WTC11 (cell line): ENCODE data around the gene TMEM184A. TPM values are rescaled to one million over a fixed set of nuclear protein-coding genes. Genes with fewer than 3 reads are reported as not detected.

Experiments used
- ATAC-seq: fragments of 200-7000 bp; cut with Tn5 transposase; 2 replicates; pipeline ENCODE4 v1.10.0; 2021; ENCODE audit warnings: mild to moderate bottlenecking, moderate library complexity
- Bru-seq: library from RNA; stranded (reverse); fragments of 400-500 nt; gene quantifications from one replicate; lab custom pipeline; 2021; lab: Mats Ljungman, UMichigan
- CTCF ChIA-PET: fragments of 300-600 bp; sonication (Branson Sonifier 250); formaldehyde crosslinking; loops from one replicate; lab custom pipeline; 2021; ENCODE audit warnings: antibody characterized with exemption; lab: Charles Lee
- POLR2A ChIA-PET: fragments of 350-600 bp; sonication (Branson Sonifier 250); formaldehyde crosslinking; loops from one replicate; lab custom pipeline; 2021; ENCODE audit warnings: antibody characterized with exemption; lab: Charles Lee
- DNase-seq: peaks from one replicate; pipeline ENCODE4 v3.0.0; 2021; ENCODE audit warnings: low spot score
- H3K27ac Mint-ChIP-seq: 2 replicates; pipeline ENCODE4 v1.8.0; 2021; ENCODE audit warnings: mixed read lengths
- H3K27me3 Mint-ChIP-seq: 2 replicates; pipeline ENCODE4 v1.8.0; 2021; ENCODE audit warnings: low read depth, mild to moderate bottlenecking, moderate library complexity, mixed read lengths
- H3K36me3 Mint-ChIP-seq: 2 replicates; pipeline ENCODE4 v1.8.0; 2021; ENCODE audit warnings: mixed read lengths
- H3K4me1 Mint-ChIP-seq: 2 replicates; pipeline ENCODE4 v1.8.0; 2022; ENCODE audit warnings: mixed read lengths
- H3K4me3 Mint-ChIP-seq: 2 replicates; pipeline ENCODE4 v1.8.0; 2021; ENCODE audit warnings: mild to moderate bottlenecking, moderate library complexity, mixed read lengths
- H3K9me3 Mint-ChIP-seq: 2 replicates; pipeline ENCODE4 v1.8.0; 2021; ENCODE audit warnings: mixed read lengths
- ELF4 ChIP-seq: sonication (generic); formaldehyde crosslinking; IDR thresholded peaks from 2 replicates; pipeline ENCODE4 v1.8.1; 2022; ENCODE audit warnings: low read depth, mild to moderate bottlenecking, moderate library complexity, missing genetic modification reagents
- GABPB1 ChIP-seq: sonication (generic); formaldehyde crosslinking; IDR thresholded peaks from 2 replicates; pipeline ENCODE4 v1.8.1; 2023; ENCODE audit warnings: mild to moderate bottlenecking, missing genetic modification reagents
- GTF2I ChIP-seq: fragments of 250-450 bp; sonication (Bioruptor Pico); conservative IDR thresholded peaks from 2 replicates; pipeline ENCODE4 v1.4.0; 2021; ENCODE audit warnings: mild to moderate bottlenecking
- MAX ChIP-seq: sonication (generic); formaldehyde crosslinking; IDR thresholded peaks from 2 replicates; pipeline ENCODE4 v1.8.0; 2022; ENCODE audit warnings: mild to moderate bottlenecking, missing genetic modification reagents
- PRDM15 ChIP-seq: sonication (generic); formaldehyde crosslinking; IDR thresholded peaks from 2 replicates; pipeline ENCODE4 v1.8.0; 2022; ENCODE audit warnings: missing genetic modification reagents
- ZNF121 ChIP-seq: sonication (generic); formaldehyde crosslinking; IDR thresholded peaks from 2 replicates; pipeline ENCODE4 v1.8.0; 2023; ENCODE audit warnings: missing genetic modification reagents
- ZNF232 ChIP-seq: sonication (generic); formaldehyde crosslinking; IDR thresholded peaks from 2 replicates; pipeline ENCODE4 v1.8.0; 2022; ENCODE audit warnings: mild to moderate bottlenecking, missing genetic modification reagents
- ZNF396 ChIP-seq: fragments of 250-450 bp; sonication (Bioruptor Pico); IDR thresholded peaks from 2 replicates; pipeline ENCODE4 v1.8.0; 2021; ENCODE audit warnings: mild to moderate bottlenecking, moderate library complexity, borderline replicate concordance
- long read RNA-seq, 3 experiments: library from RNA in 1 of 3; library from capped mRNA in 1 of 3; library from polyadenylated mRNA in 1 of 3; unstranded in 2 of 3; stranded (forward) in 1 of 3; transcript quantifications; one replicate each; pipeline ENCODE4 v2.0.0, GENCODE V29; 2021
- total RNA-seq: library from RNA; stranded (reverse); gene quantifications from 3 replicates; pipeline ENCODE4 v1.2.3, GENCODE V29; 2021
- TF ChIP-seq, protein P1 (sequence below): sonication (generic); formaldehyde crosslinking; IDR thresholded peaks from 2 replicates; pipeline ENCODE4 v1.8.0; 2022; ENCODE audit warnings: mild to moderate bottlenecking, missing genetic modification reagents
- TF ChIP-seq, protein P2 (sequence below): sonication (generic); formaldehyde crosslinking; IDR thresholded peaks from 2 replicates; pipeline ENCODE4 v1.8.1; 2023; ENCODE audit warnings: mild to moderate bottlenecking, missing genetic modification reagents, moderate library complexity
- TF ChIP-seq, protein P3 (sequence below): sonication (generic); formaldehyde crosslinking; IDR thresholded peaks from 2 replicates; pipeline ENCODE4 v1.8.1; 2023; ENCODE audit warnings: mild to moderate bottlenecking, missing genetic modification reagents
- TF ChIP-seq, protein P4 (sequence below): fragments of 250-450 bp; sonication (Bioruptor Pico); conservative IDR thresholded peaks from 2 replicates; pipeline ENCODE4 v1.9.0; 2021; ENCODE audit warnings: mild to moderate bottlenecking
- TF ChIP-seq, protein P5 (sequence below): sonication (generic); formaldehyde crosslinking; IDR thresholded peaks from 2 replicates; pipeline ENCODE4 v1.8.1; 2022; ENCODE audit warnings: low read depth, mild to moderate bottlenecking, moderate library complexity, missing genetic modification reagents, borderline replicate concordance

The TMEM184A gene
- total RNA-seq (1.3 to 1.4 TPM (median 1.3 TPM) in 3 replicates), Bru-seq, nascent RNA (percentile 16 among the genes with signal in this experiment)
- long read RNA-seq, experiment 1, full-length matches to known transcripts = 1 of 4 reads
- long read RNA-seq, experiment 1, partial matches to known transcripts = 0 of 4 reads
- long read RNA-seq, experiment 1, other reads (novel, unspliced or antisense) = 3 of 4 reads
- long read RNA-seq, experiment 2 = 0 reads
- long read RNA-seq, experiment 3 = 0 reads

DNA sequence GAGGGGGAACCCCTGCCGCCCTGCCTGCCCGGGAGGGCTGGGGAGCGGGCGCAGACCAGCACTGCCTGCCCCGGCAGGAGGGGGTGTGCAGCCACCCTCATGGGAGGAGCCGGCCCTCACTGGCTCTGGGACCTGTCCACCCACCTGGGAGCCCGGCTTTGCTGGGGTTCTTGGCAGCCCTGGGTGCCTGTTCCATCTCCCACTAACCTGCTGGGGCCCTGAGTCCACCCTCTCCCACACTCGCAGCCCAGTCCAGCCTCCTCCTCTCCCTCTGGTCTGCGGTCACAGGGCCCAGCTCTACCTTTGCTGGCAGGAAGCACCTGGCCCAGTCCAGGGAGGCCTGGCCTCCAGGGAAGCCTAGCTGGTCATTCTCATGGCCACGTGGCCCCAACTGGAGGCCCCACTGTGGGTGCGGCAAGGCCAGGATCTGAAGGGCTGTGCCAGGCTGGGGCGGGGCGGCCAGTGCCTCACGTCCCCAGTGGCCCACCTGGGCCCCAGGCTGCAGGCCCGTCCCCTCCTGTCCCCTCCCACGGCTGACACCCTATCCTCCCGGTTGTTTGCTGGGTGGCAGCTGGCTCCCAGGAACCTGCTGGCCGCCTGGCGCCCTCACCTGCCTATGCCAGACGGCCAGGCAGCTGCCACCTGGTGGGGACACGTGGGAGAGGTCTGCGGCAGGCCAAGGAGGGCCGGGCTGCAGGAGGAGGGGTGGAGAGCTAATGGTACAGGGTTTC is at the start of gene TMEM184A:
TSS of gene TMEM184A (minus strand) at position 393 of the 731 bp plus-strand sequence. CDS start 721 bp downstream, outside the sequence.
- H3K9me3 Mint-ChIP-seq = no peaks in the 10 kb centered on the region
- no peaks in the 10 kb centered on the region for H3K27me3 Mint-ChIP-seq
- POLR2A ChIA-PET = interaction anchor here (0.6 kb wide), 2 partner anchors 15 to 43 kb away, joined by 3 to 4 read pairs; no protein-coding TSS in a partner anchor
- CTCF ChIA-PET = interaction anchor here (0.6 to 2.1 kb wide), 28 partner anchors 9 to 553 kb away, joined by 3 to 27 read pairs (median 4); partner anchors contain the start of gene INTS1
- H3K4me3 Mint-ChIP-seq = no peak within 1 kb of the TSS
- ATAC-seq (peak; percentile 79), DNase-seq (peak; percentile 74)
- H3K4me1 Mint-ChIP-seq = peaks cover 5% of the 10 kb centered on the region
- peak; percentile 41; the same call in 1 of the 2 replicates for TF ChIP-seq MAX (CRISPR knock-in tag)
- TF ChIP-seq, protein P1, sequence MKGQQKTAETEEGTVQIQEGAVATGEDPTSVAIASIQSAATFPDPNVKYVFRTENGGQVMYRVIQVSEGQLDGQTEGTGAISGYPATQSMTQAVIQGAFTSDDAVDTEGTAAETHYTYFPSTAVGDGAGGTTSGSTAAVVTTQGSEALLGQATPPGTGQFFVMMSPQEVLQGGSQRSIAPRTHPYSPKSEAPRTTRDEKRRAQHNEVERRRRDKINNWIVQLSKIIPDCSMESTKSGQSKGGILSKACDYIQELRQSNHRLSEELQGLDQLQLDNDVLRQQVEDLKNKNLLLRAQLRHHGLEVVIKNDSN = peak; percentile 48; the same call in 1 of the 2 replicates
- TF ChIP-seq, protein P2, sequence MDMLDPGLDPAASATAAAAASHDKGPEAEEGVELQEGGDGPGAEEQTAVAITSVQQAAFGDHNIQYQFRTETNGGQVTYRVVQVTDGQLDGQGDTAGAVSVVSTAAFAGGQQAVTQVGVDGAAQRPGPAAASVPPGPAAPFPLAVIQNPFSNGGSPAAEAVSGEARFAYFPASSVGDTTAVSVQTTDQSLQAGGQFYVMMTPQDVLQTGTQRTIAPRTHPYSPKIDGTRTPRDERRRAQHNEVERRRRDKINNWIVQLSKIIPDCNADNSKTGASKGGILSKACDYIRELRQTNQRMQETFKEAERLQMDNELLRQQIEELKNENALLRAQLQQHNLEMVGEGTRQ (CRISPR knock-in tag) = peak; percentile 66
- TF ChIP-seq GABPB1 = peak; percentile 57; the same call in 1 of the 2 replicates
- no peak for TF ChIP-seq PRDM15 (CRISPR knock-in tag)
- no peak within 1 kb of the TSS; the same call in 1 of the 2 replicates for H3K27ac Mint-ChIP-seq
- H3K36me3 Mint-ChIP-seq = no peaks in the 10 kb centered on the region

GRCh38 chr7:1604383-1604782 is 48.4 kb upstream of the TMEM184A start:
- Mint-ChIP-seq H3K36me3 (no peaks in the 10 kb centered on the region), H3K4me3 (no peak overlapping the region), H3K4me1 (peaks cover 6% of the 10 kb centered on the region), H3K27me3 (no peaks in the 10 kb centered on the region), H3K27ac (no peak overlapping the region), H3K9me3 (no peaks in the 10 kb centered on the region)
- no peak for TF ChIP-seq ELF4 (CRISPR knock-in tag)
- no peak for TF ChIP-seq ZNF232 (CRISPR knock-in tag)
- no peak for TF ChIP-seq GTF2I (CRISPR knock-in tag)
- DNase-seq = no peak
- no peak for ATAC-seq
- ChIA-PET CTCF (interaction anchor here (0.9 kb wide), 1 partner anchor 37 kb away, joined by 4 read pairs; no protein-coding TSS in a partner anchor), POLR2A (no interaction called here)

- ChIA-PET CTCF (interaction anchor here (0.9 kb wide), 1 partner anchor 38 kb away, joined by 4 read pairs; no protein-coding TSS in a partner anchor), POLR2A (no interaction called here)
- H3K9me3 Mint-ChIP-seq = no peaks in the 10 kb centered on the region
- no peaks in the 10 kb centered on the region for H3K36me3 Mint-ChIP-seq
- no peak overlapping the region for H3K27ac Mint-ChIP-seq
- ATAC-seq (no peak), DNase-seq (no peak)
- no peaks in the 10 kb centered on the region for H3K27me3 Mint-ChIP-seq
- H3K4me1 Mint-ChIP-seq = peaks cover 6% of the 10 kb centered on the region
- no peak overlapping the region for H3K4me3 Mint-ChIP-seq
- TF ChIP-seq, protein P3, sequence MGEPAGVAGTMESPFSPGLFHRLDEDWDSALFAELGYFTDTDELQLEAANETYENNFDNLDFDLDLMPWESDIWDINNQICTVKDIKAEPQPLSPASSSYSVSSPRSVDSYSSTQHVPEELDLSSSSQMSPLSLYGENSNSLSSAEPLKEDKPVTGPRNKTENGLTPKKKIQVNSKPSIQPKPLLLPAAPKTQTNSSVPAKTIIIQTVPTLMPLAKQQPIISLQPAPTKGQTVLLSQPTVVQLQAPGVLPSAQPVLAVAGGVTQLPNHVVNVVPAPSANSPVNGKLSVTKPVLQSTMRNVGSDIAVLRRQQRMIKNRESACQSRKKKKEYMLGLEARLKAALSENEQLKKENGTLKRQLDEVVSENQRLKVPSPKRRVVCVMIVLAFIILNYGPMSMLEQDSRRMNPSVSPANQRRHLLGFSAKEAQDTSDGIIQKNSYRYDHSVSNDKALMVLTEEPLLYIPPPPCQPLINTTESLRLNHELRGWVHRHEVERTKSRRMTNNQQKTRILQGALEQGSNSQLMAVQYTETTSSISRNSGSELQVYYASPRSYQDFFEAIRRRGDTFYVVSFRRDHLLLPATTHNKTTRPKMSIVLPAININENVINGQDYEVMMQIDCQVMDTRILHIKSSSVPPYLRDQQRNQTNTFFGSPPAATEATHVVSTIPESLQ (CRISPR knock-in tag) = no peak
- TF ChIP-seq ZNF396 (CRISPR knock-in tag) = no peak
- TF ChIP-seq ZNF121 = no peak
- TF ChIP-seq, protein P4, sequence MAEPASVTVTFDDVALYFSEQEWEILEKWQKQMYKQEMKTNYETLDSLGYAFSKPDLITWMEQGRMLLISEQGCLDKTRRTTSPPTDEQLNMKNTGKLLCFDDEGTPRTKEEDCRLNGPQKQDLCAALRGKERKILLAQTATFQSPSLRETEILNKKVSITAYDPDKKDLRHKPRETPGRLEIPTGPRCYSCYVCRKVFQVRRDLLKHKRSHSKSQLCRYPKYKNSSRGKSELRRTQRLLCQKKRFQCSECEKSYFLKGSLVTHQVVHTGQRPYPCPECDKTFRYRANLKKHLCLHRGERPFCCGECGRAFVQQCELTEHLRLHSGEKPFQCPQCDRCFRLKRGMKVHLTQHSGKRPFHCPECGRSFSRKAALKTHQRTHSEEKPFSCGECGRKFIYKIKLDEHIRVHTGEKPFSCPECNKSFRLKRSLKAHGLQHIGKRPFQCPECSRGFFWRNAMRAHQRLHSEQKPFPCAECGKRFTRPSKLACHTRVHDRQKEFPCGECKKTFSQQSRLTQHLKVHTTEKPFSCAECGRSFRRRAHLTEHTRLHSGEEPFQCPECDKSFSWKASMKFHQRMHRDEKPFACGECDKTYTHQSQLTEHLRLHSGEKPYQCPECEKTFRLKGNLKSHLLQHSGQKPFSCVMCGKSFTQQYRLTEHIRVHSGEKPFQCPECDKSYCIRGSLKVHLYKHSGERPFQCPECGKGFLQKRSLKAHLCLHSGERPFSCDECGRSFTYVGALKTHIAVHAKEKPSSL (CRISPR knock-in tag) = no peak
- no peak for TF ChIP-seq ELF4 (CRISPR knock-in tag)
- TF ChIP-seq, protein P5, sequence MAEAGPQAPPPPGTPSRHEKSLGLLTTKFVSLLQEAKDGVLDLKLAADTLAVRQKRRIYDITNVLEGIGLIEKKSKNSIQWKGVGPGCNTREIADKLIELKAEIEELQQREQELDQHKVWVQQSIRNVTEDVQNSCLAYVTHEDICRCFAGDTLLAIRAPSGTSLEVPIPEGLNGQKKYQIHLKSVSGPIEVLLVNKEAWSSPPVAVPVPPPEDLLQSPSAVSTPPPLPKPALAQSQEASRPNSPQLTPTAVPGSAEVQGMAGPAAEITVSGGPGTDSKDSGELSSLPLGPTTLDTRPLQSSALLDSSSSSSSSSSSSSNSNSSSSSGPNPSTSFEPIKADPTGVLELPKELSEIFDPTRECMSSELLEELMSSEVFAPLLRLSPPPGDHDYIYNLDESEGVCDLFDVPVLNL (CRISPR knock-in tag) = no peak
Observed at GRCh38 chr7:1603346-1604225, 47.6 kb upstream of the TMEM184A start.
